Motor neuron (in vitro differentiated cells): ENCODE measurements around the gene CDHR2. TPM values are rescaled to one million over a fixed set of nuclear protein-coding genes. Genes with fewer than 3 reads are reported as not detected.

ENCODE experiments used
- ATAC-seq, 8 experiments: fragments of 200-7000 bp; cut with Tn5 transposase; replicated peaks in 6 of 8; 2 replicates each; pipeline ENCODE4 v1.8.0; 2021; ENCODE audit warnings: mild to moderate bottlenecking in 8 of 8, moderate library complexity in 8 of 8
- H3K27ac ChIP-seq, 2 donors: fragments of 250-450 bp; sonication (Bioruptor Pico); 2 replicates each; pipeline ENCODE4 v1.9.0; 2021; ENCODE audit warnings: antibody characterized with exemption in 2 of 2, mild to moderate bottlenecking in 2 of 2, moderate library complexity in 1 of 2
- H3K4me1 ChIP-seq, 2 donors: fragments of 250-450 bp; sonication (Bioruptor Pico); replicated peaks in 1 of 2; 2 replicates each; pipeline ENCODE4 v1.6.1; 2021; ENCODE audit warnings: antibody characterized with exemption in 2 of 2, mild to moderate bottlenecking in 2 of 2, moderate library complexity in 1 of 2
- H3K4me3 ChIP-seq, 5 donors: fragments of 250-450 bp; sonication (Bioruptor Pico); 2 replicates each; pipeline ENCODE4 v1.9.0; 2021; ENCODE audit warnings: antibody characterized with exemption in 5 of 5, mild to moderate bottlenecking in 5 of 5, moderate library complexity in 4 of 5
- WGBS, 10 experiments: fragments of 450-650 bp; shearing (Covaris generic); methylation state at CpG; one replicate each; pipeline ENCODE4 v1.0.0; 2022; 5-methylcytosine and 5-hydroxymethylcytosine counted together
- in situ Hi-C, 9 experiments: fragments of 400-800 bp; cut with MboI; loops; one replicate each; pipeline ENCODE4 v1.15.0; 2021; ENCODE audit warnings: low sequenced_read_pairs in 9 of 9, low pct_unique_long_range_greater_than_20kb in 2 of 9; ENCODE audit not compliant: unreplicated experiment in 9 of 9
- total RNA-seq, 8 experiments: library from RNA; unstranded; fragments of 300-600 nt; gene quantifications; 2 replicates each; pipeline versions ENCODE4 v1.2.3 to v1.2.4, GENCODE V29; 2022

Gene CDHR2
- total RNA-seq, 8 experiments from 2014 or later: 0.05 to 0.96 (median 0.60) TPM; not detected in 1

DNA sequence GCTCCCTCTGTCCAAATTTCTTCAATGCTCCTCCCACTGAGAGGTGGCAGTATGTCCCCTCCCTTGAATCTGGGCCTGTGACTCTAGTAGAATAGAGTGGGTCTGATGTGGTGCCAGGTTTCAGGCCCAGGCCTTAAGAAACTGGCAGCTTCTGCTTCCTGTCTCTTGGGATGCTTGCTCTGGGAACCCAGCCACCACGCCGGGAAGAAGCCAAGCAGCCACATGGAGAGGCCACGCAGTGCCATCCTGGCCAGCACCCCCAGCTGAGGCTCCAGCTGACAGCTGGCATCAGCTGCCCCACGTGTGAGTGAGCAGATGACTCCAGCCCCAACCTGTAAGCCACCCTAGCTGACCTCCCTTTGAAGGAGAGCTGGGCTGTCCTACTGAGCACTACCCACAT lies 90.8 kb downstream of the CDHR2 start:
- ATAC-seq: no peak
- 0 to 100% (median 11%) methylated on average over 1 to 3 of the region's 4 CpGs; no CpG with 5 or more reads in 6 of the 10 experiments for WGBS, 10 experiments
- no peak overlapping the region for H3K4me3 ChIP-seq
- H3K4me1 ChIP-seq: no peaks in the 10 kb centered on the region
- no peak overlapping the region for H3K27ac ChIP-seq
- in situ Hi-C loops: loop anchor here in 1 of 9 experiments (25.0 kb wide), 1 partner anchor 903 kb away; no protein-coding TSS in a partner anchor

- Histone ChIP-seq H3K4me3 (no peak overlapping the region), H3K4me1 (no peaks in the 10 kb centered on the region), H3K27ac (no peak overlapping the region)
- in situ Hi-C loops: loop anchor here in 1 of 9 experiments (25.0 kb wide), 1 partner anchor 903 kb away; no protein-coding TSS in a partner anchor
- ATAC-seq: no peak
- WGBS, 10 experiments: 17 to 74% (median 39%) methylated on average over 1 to 3 of the region's 4 CpGs; no CpG with 5 or more reads in 2 of the 10 experiments
Observed at GRCh38 chr5:176640616-176641015, 91.5 kb downstream of the CDHR2 start.

- Histone ChIP-seq H3K4me1 (peaks cover 5% of the 10 kb centered on the region in 2 donors), H3K4me3 (no peak overlapping the region), H3K27ac (no peak overlapping the region)
- in situ Hi-C loops: loop anchor here in 1 of 9 experiments (25.0 kb wide), 1 partner anchor 906 kb away; no protein-coding TSS in a partner anchor
- ATAC-seq: no peak
- 60 to 80% methylated on average over 1 to 6 of the region's 15 CpGs; no CpG with 5 or more reads in 8 of the 10 experiments for WGBS, 10 experiments
Observed at GRCh38 chr5:176642675-176643490, 93.7 kb downstream of the CDHR2 start.

DNA sequence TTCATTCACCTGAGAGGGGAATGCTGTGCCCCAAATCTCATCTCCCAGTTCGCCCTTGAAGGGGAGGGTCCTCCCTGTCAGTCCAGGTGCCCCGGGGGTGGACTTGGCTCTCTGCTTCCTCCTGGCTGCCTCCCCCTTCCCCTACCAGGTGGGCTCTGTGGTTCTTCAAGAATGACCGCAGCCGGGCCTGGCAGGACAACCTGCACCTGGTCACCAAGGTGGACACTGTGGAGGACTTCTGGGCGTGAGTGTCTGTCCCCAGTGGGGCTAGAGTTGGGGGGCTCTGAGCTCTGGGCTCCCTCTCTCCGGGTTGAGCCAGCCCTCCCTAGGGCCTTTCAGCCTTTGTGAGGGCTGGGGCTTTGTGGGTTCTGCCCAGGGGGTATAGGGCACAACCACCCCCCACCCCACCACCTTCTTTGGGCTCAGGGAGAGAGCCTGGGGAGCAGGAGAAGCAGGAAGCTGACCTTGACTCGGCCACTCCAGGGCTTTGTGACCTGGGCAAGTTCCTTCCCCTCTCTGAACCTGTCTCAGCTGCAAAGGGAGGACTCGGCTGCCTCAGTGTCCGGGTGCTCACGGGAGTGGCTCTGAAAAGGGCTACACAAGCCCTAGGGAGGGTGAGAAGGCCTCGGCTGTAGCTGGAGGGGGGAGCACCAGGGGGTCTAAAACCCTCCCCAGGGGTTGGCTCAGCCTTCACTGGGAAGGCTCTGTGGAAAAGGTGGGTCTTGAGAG lies 94.5 kb downstream of the CDHR2 start:
- in situ Hi-C loops: loop anchor here in 1 of 9 experiments (25.0 kb wide), 1 partner anchor 906 kb away; no protein-coding TSS in a partner anchor
- Histone ChIP-seq H3K27ac (no peak overlapping the region), H3K4me1 (peaks cover 10 to 11% of the 10 kb centered on the region in 2 donors), H3K4me3 (no peak overlapping the region)
- ATAC-seq: no peak
- 20 to 100% (median 90%) methylated on average over 1 to 2 of the region's 11 CpGs; no CpG with 5 or more reads in 3 of the 10 experiments for WGBS, 10 experiments

GRCh38 chr5:176644294-176644693 lies 95.2 kb downstream of the CDHR2 start:
- 60 to 63% (median 60%) methylated on average over 1 to 3 of the region's 9 CpGs; no CpG with 5 or more reads in 7 of the 10 experiments for WGBS, 10 experiments
- ATAC-seq: no peak
- Histone ChIP-seq H3K27ac (no peak overlapping the region), H3K4me3 (no peak overlapping the region), H3K4me1 (peaks cover 10 to 14% of the 10 kb centered on the region in 2 donors)
- in situ Hi-C loops: loop anchor here in 1 of 9 experiments (25.0 kb wide), 1 partner anchor 907 kb away; no protein-coding TSS in a partner anchor

DNA sequence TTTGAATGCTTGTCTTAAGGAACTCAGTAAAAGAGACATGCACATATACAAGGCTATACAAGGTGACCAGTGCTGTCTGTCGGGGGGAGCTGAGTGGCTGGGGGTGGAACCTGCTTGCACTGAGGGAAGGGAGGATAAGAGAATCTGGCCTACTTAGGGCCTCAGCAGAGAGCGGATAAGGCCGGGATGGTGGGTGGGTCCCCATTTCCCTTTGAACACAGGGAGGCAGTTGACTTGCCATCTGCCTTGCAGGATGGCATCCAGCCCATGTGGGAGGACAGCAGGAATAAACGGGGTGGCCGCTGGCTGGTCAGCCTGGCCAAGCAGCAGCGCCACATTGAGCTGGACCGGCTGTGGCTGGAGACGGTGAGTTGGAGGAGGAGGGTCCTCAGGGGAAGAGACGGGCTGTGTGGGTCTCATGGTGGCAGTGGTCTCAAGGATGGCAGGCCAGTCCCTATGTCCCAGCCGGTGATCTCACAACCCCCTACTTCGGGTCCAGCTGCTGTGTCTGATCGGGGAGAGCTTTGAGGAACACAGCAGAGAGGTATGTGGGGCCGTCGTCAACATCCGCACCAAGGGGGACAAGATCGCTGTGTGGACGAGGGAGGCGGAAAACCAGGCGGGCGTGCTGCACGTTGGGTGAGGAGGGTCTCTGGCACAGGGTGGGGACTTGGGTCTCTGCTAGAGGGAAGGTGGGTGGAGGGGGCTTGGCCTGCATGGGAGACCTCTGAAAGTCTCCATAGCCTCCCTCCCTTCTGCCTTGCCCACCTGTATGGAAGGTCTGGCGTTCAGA lies 95.9 kb downstream of the CDHR2 start:
- Histone ChIP-seq H3K4me1 (peaks cover 10 to 14% of the 10 kb centered on the region in 2 donors), H3K4me3 (no peak overlapping the region), H3K27ac (no peak overlapping the region)
- no peak for ATAC-seq
- in situ Hi-C loops: loop anchor here in 1 of 9 experiments (25.0 kb wide), 1 partner anchor 908 kb away; no protein-coding TSS in a partner anchor
- whole genome bisulfite sequencing, 10 experiments: 40 to 100% (median 80%) methylated on average over 1 to 12 of the region's 22 CpGs; no CpG with 5 or more reads in 3 of the 10 experiments

Other genes starting within 250 kb of the CDHR2 start
- 100 to 1,000 TPM in 2 of 8 experiments, 10 to 100 TPM in 6; 65.1 to 111 (median 78.7) TPM for gene KIAA1191, start 187.6 kb upstream of the CDHR2 start, total RNA-seq
- gene ARL10, start 183.9 kb upstream of the CDHR2 start, total RNA-seq: 10 to 100 TPM in 6 of 8 experiments, 1 to 10 TPM in 2; 3.6 to 24.0 (median 15.4) TPM
- 10 to 100 TPM; 14.6 to 95.0 (median 22.7) TPM for gene NOP16, start 160.7 kb upstream of the CDHR2 start, total RNA-seq
- 100 to 1,000 TPM in 7 of 8 experiments, 10 to 100 TPM in 1; 91.0 to 169 (median 125) TPM for gene HIGD2A, start 160.6 kb upstream of the CDHR2 start, total RNA-seq
- gene CLTB, start 132.8 kb upstream of the CDHR2 start, total RNA-seq: 100 to 1,000 TPM in 2 of 8 experiments, 10 to 100 TPM in 6; 60.6 to 245 (median 89.7) TPM
- gene FAF2, start 101.0 kb upstream of the CDHR2 start, total RNA-seq: 10 to 100 TPM; 22.1 to 86.5 (median 44.7) TPM
- 10 to 100 TPM; 16.6 to 66.4 (median 36.7) TPM for gene RNF44, start 11.9 kb upstream of the CDHR2 start, total RNA-seq
- 10 to 100 TPM in 5 of 8 experiments, 1 to 10 TPM in 3; 1.1 to 39.6 (median 29.2) TPM for gene GPRIN1, start 60.8 kb downstream of the CDHR2 start, total RNA-seq
- 10 to 100 TPM in 1 of 8 experiments, 1 to 10 TPM in 3, under 1 TPM in 2, not detected in 2; 0.58 to 10.8 (median 3.9) TPM for gene SNCB, start 81.2 kb downstream of the CDHR2 start, total RNA-seq
- gene EIF4E1B, start 81.3 kb downstream of the CDHR2 start, total RNA-seq: 1 to 10 TPM in 2 of 8 experiments, under 1 TPM in 6; 0.31 to 1.3 (median 0.56) TPM
- 10 to 100 TPM; 16.5 to 62.7 (median 25.1) TPM for gene TSPAN17, start 98.1 kb downstream of the CDHR2 start, total RNA-seq